GM12878 (cell line): Measurements from ENCODE around the gene CORO2B. TPM values are rescaled to one million over a fixed set of nuclear protein-coding genes. Genes with fewer than 3 reads are reported as not detected.

Experiments
- ASH2L ChIP-seq: fragments of 300-600, 200-600 bp; sonication (generic); IDR thresholded peaks from 2 replicates; pipeline ENCODE4 v1.6.1; 2017; ENCODE audit warnings: low read depth, mild to moderate bottlenecking, borderline replicate concordance
- BMI1 ChIP-seq: fragments of 450-650 bp; IDR thresholded peaks from 2 replicates; pipeline ENCODE4 v1.6.1; 2016; ENCODE audit warnings: mild to moderate bottlenecking, moderate library complexity, borderline replicate concordance
- FOXK2 ChIP-seq: fragments of 450-650 bp; IDR thresholded peaks from 2 replicates; pipeline ENCODE4 v1.6.1; 2017; ENCODE audit warnings: mild to moderate bottlenecking, moderate library complexity
- MTA3 ChIP-seq: IDR thresholded peaks from 2 replicates; pipeline ENCODE4 v1.6.1; 2012; ENCODE audit warnings: low read length, inconsistent platforms, borderline replicate concordance
- RFX5 ChIP-seq: IDR thresholded peaks from 2 replicates; pipeline ENCODE4 v1.6.1; 2011; ENCODE audit warnings: low read depth, low read length, improper control_type of control experiment
- TAF1 ChIP-seq: IDR thresholded peaks from 2 replicates; pipeline ENCODE4 v1.6.1; 2011; ENCODE audit warnings: mild to moderate bottlenecking, low read depth, low read length, borderline replicate concordance
- TCF3 ChIP-seq: IDR thresholded peaks from 2 replicates; pipeline ENCODE4 v1.6.1; 2012; ENCODE audit warnings: low read depth, mild to moderate bottlenecking, low read length, borderline replicate concordance; ENCODE audit not compliant: insufficient read depth
- YBX1 ChIP-seq: fragments of 450-650 bp; IDR thresholded peaks from 2 replicates; pipeline ENCODE4 v1.6.1; 2016; ENCODE audit warnings: antibody characterized with exemption
- ZNF207 ChIP-seq: fragments of 450-650 bp; IDR thresholded peaks from 2 replicates; pipeline ENCODE4 v1.6.1; 2014; ENCODE audit warnings: antibody characterized with exemption, mild to moderate bottlenecking, borderline replicate concordance
- polyA plus RNA-seq, 11 experiments: library from polyadenylated mRNA; depleted of rRNA in 4 of 11; unstranded in 6 of 11; stranded (reverse) in 5 of 11; fragments of >200 nt; fragmentation: Nextera tagmentation in 4 of 11; fragmentation: Illumina TruSeq in 1 of 11; extraction: Ambion mirVana in 4 of 11; extraction: Trizol in 1 of 11; gene quantifications; 1 replicate in 1 of 11; 2 replicates in 10 of 11; pipeline versions ENCODE4 v1.2.1 to v1.2.3, GENCODE V29; 2011 to 2016; ENCODE audit warnings: inconsistent platforms in 2 of 11, missing spikeins in 2 of 11, low read depth in 1 of 11
- total RNA-seq, 4 experiments: library from RNA; depleted of rRNA in 3 of 4; stranded (reverse); fragments of >200 nt in 3 of 4; fragmentation: Illumina TruSeq in 1 of 4; extraction: Trizol in 1 of 4; gene quantifications; 2 replicates each; pipeline versions ENCODE4 v1.2.1 to v1.2.3, GENCODE V29; 2013 to 2021
- TF ChIP-seq, protein P1 (sequence below): IDR thresholded peaks from 2 replicates; pipeline ENCODE4 v1.6.1; 2011; ENCODE audit warnings: low read depth, low read length, improper control_type of control experiment, borderline replicate concordance
- TF ChIP-seq, protein P2 (sequence below): IDR thresholded peaks from 2 replicates; pipeline ENCODE4 v1.6.1; 2011; ENCODE audit warnings: mild to moderate bottlenecking, low read depth, low read length, moderate library complexity; ENCODE audit not compliant: insufficient replicate concordance
- TF ChIP-seq, protein P3 (sequence below): IDR thresholded peaks from 2 replicates; pipeline ENCODE4 v1.6.1; 2011; ENCODE audit warnings: borderline replicate concordance, low read depth, mild to moderate bottlenecking, moderate library complexity, low read length; ENCODE audit not compliant: insufficient read depth, poor library complexity, severe bottlenecking
- TF ChIP-seq, protein P4 (sequence below): fragments of 450-650 bp; IDR thresholded peaks from 2 replicates; pipeline ENCODE4 v1.6.1; 2017; ENCODE audit warnings: mild to moderate bottlenecking, moderate library complexity

CORO2B gene
- total and polyA plus RNA-seq, 10 of the 15 experiments (the other 5 are each of a cell fraction or from before 2014, with no cell fraction given): 0.05 to 0.73 (median 0.13) TPM; not detected in 4

DNA sequence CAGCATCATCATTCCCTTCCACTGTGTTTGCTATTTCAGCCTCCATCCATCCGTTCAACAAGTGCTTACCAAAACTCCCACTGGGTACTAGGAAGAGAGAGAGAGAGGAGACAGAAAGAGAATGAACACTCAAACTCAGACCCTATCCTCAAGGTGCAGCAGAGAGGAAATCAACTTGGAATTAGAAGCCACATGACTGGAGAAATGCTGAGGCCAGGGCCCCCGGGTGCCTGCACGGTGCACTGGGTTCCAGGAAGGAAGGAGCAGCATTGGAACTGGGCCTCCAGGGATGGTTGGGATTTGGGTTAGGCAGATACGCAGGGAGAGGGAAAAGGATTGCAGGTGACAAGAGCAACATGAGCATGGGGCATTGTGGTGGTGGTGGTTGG, 30.0 kb downstream of the CORO2B start (continued):
- TF ChIP-seq, protein P1, sequence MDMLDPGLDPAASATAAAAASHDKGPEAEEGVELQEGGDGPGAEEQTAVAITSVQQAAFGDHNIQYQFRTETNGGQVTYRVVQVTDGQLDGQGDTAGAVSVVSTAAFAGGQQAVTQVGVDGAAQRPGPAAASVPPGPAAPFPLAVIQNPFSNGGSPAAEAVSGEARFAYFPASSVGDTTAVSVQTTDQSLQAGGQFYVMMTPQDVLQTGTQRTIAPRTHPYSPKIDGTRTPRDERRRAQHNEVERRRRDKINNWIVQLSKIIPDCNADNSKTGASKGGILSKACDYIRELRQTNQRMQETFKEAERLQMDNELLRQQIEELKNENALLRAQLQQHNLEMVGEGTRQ: no peak
- TF ChIP-seq BMI1 (no peak), FOXK2 (no peak), TAF1 (no peak), RFX5 (no peak), ZNF207 (no peak), YBX1 (no peak), MTA3 (no peak), ASH2L (no peak), TCF3 (no peak)
- TF ChIP-seq, protein P2, sequence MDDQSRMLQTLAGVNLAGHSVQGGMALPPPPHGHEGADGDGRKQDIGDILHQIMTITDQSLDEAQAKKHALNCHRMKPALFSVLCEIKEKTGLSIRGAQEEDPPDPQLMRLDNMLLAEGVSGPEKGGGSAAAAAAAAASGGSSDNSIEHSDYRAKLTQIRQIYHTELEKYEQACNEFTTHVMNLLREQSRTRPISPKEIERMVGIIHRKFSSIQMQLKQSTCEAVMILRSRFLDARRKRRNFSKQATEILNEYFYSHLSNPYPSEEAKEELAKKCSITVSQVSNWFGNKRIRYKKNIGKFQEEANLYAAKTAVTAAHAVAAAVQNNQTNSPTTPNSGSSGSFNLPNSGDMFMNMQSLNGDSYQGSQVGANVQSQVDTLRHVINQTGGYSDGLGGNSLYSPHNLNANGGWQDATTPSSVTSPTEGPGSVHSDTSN: no peak
- TF ChIP-seq, protein P3, sequence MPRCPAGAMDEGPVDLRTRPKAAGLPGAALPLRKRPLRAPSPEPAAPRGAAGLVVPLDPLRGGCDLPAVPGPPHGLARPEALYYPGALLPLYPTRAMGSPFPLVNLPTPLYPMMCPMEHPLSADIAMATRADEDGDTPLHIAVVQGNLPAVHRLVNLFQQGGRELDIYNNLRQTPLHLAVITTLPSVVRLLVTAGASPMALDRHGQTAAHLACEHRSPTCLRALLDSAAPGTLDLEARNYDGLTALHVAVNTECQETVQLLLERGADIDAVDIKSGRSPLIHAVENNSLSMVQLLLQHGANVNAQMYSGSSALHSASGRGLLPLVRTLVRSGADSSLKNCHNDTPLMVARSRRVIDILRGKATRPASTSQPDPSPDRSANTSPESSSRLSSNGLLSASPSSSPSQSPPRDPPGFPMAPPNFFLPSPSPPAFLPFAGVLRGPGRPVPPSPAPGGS: no peak
- TF ChIP-seq, protein P4, sequence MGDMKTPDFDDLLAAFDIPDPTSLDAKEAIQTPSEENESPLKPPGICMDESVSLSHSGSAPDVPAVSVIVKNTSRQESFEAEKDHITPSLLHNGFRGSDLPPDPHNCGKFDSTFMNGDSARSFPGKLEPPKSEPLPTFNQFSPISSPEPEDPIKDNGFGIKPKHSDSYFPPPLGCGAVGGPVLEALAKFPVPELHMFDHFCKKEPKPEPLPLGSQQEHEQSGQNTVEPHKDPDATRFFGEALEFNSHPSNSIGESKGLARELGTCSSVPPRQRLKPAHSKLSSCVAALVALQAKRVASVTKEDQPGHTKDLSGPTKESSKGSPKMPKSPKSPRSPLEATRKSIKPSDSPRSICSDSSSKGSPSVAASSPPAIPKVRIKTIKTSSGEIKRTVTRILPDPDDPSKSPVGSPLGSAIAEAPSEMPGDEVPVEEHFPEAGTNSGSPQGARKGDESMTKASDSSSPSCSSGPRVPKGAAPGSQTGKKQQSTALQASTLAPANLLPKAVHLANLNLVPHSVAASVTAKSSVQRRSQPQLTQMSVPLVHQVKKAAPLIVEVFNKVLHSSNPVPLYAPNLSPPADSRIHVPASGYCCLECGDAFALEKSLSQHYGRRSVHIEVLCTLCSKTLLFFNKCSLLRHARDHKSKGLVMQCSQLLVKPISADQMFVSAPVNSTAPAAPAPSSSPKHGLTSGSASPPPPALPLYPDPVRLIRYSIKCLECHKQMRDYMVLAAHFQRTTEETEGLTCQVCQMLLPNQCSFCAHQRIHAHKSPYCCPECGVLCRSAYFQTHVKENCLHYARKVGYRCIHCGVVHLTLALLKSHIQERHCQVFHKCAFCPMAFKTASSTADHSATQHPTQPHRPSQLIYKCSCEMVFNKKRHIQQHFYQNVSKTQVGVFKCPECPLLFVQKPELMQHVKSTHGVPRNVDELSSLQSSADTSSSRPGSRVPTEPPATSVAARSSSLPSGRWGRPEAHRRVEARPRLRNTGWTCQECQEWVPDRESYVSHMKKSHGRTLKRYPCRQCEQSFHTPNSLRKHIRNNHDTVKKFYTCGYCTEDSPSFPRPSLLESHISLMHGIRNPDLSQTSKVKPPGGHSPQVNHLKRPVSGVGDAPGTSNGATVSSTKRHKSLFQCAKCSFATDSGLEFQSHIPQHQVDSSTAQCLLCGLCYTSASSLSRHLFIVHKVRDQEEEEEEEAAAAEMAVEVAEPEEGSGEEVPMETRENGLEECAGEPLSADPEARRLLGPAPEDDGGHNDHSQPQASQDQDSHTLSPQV: no peak
- TF ChIP-seq, all 136 proteins: peak for 0
